HL-60 (cell line): ENCODE results near the gene ANKRD61.

Experiments
- CTCF ChIP-seq: IDR thresholded peaks from one replicate; pipeline ENCODE4 v1.5.1; 2011; ENCODE audit warnings: low read length, control low read depth, inconsistent platforms; ENCODE audit not compliant: insufficient read depth
- GABPA ChIP-seq: IDR thresholded peaks from 2 replicates; pipeline ENCODE4 v1.6.1; 2012; ENCODE audit warnings: low read depth
- POLR2AphosphoS5 ChIP-seq: IDR thresholded peaks from 2 replicates; pipeline ENCODE4 v1.6.1; 2012; ENCODE audit warnings: low read depth
- REST ChIP-seq: IDR thresholded peaks from 2 replicates; pipeline ENCODE4 v1.6.1; 2012; ENCODE audit warnings: low read depth; ENCODE audit not compliant: insufficient replicate concordance
- SPI1 ChIP-seq: IDR thresholded peaks from 2 replicates; pipeline ENCODE4 v1.6.1; 2012; ENCODE audit warnings: low read depth, mild to moderate bottlenecking, borderline replicate concordance

- TF ChIP-seq CTCF (no peak), POLR2AphosphoS5 (no peak), REST (no peak), SPI1 (no peak), GABPA (no peak)
These were observed 23.8 kb upstream of the ANKRD61 start for GRCh38 chr7:6007386-6007785.
